Dedifferentiated amniotic fluid mesenchymal stem cell (primary cell): ENCODE measurements around the gene HELZ2.
"Not testable (repeated sequence)": the region's sequence is repeated elsewhere in the genome, so short reads cannot be mapped to it uniquely, and the experiment has no call there.

ENCODE experiments used
- DNase-seq: peaks from one replicate; pipeline ENCODE4 v3.0.0-alpha.2; 2016; ENCODE audit errors: extremely low spot score

HELZ2 gene

GRCh38 chr20:63565021-63565698 lies 8.9 kb downstream of the HELZ2 start:
- DNase-seq, result no peak

GRCh38 chr20:63564036-63564810 lies 9.8 kb downstream of the HELZ2 start:
- no peak for DNase-seq

- no peak for DNase-seq
Observed at GRCh38 chr20:63563225-63563935, 10.7 kb downstream of the HELZ2 start.

- DNase-seq, result no peak
Observed at GRCh38 chr20:63562461-63563224, 11.4 kb downstream of the HELZ2 start.

- DNase-seq, result no peak
Observed at GRCh38 chr20:63561624-63562396, 12.2 kb downstream of the HELZ2 start.

GRCh38 chr20:63560856-63561609 lies 13.0 kb downstream of the HELZ2 start:
- DNase-seq, result no peak

GRCh38 chr20:63560333-63560805 lies 13.7 kb downstream of the HELZ2 start:
- no peak for DNase-seq

- DNase-seq, result not testable (repeated sequence)
Observed at GRCh38 chr20:63559485-63560332, 14.3 kb downstream of the HELZ2 start.

GRCh38 chr20:63558804-63559484 lies 15.1 kb downstream of the HELZ2 start:
- DNase-seq, result no peak

GRCh38 chr20:63557481-63557891 lies 16.6 kb downstream of the HELZ2 start:
- no peak for DNase-seq

- DNase-seq, result no peak
Observed at GRCh38 chr20:63556873-63557478, 17.1 kb downstream of the HELZ2 start.

GRCh38 chr20:63555661-63556381 lies 18.2 kb downstream of the HELZ2 start:
- DNase-seq, result no peak

- no peak for DNase-seq
Observed at GRCh38 chr20:63554361-63555278, 19.4 kb downstream of the HELZ2 start.

GRCh38 chr20:63553933-63554290 lies 20.1 kb downstream of the HELZ2 start, which contains the start of gene FNDC11:
Gene FNDC11 (plus strand): TSS chr20:63554159. CDS start chr20:63555664, 1,505 bp downstream.
- DNase-seq, result no peak

- DNase-seq, result peak; percentile 66
Observed at GRCh38 chr20:63553251-63553932, 20.6 kb downstream of the HELZ2 start.
